Measurements from ENCODE around the gene NKAIN2.
A peak's percentile ranks its signal among the peaks of the same experiment; 100 is the strongest.

The NKAIN2 gene

GRCh38 chr6:124205921-124206320, 402.3 kb downstream of the NKAIN2 start:
- Histone ChIP-seq H3K9ac (ENCODE audit: low read length) (no peak overlapping the region), H2AK5ac (ENCODE audit: low read length) (no peak overlapping the region), H4K8ac (ENCODE audit: low read depth, low read length) (no peak overlapping the region), H3K18ac (ENCODE audit: low read length) (no peak overlapping the region), H3K36me3 (ENCODE audit: control insufficient read depth in 1 of 2, insufficient read depth in 2 of 2, low read length in 2 of 2) (no peaks in the 10 kb centered on the region), H3K23ac (ENCODE audit: low read length) (no peak overlapping the region), H2BK12ac (ENCODE audit: low read length) (no peak overlapping the region), H3K4ac (ENCODE audit: low read depth, low read length) (no peak overlapping the region), H2BK120ac (ENCODE audit: insufficient read depth, low read length, poor library complexity) (no peak overlapping the region), H3K27ac (ENCODE audit: low read depth, low read length) (no peak overlapping the region), H3K9me3 (ENCODE audit: insufficient read depth, low read depth, low read length) (no peaks in the 10 kb centered on the region), H3K27me3 (ENCODE audit: insufficient read depth, low read length) (no peaks in the 10 kb centered on the region), H4K12ac (ENCODE audit: low read depth, low read length) (no peak overlapping the region), H3K4me3 (ENCODE audit: low read depth, low read length) (no peak overlapping the region), H3K4me1 (ENCODE audit: control insufficient read depth in 1 of 2, insufficient read depth in 2 of 2, low read length in 2 of 2) (no peaks in the 10 kb centered on the region), H2AFZ (ENCODE audit: insufficient read depth, low read length, poor library complexity) (no peak overlapping the region), H2BK5ac (ENCODE audit: low read depth, low read length, poor library complexity) (no peak overlapping the region), H3K79me1 (ENCODE audit: low read length) (no peaks in the 10 kb centered on the region), H3K79me2 (ENCODE audit: control insufficient read depth, insufficient read depth, low read length, poor library complexity) (no peaks in the 10 kb centered on the region), H3K14ac (ENCODE audit: low read length) (no peak overlapping the region), H4K91ac (ENCODE audit: low read depth, low read length) (no peak overlapping the region), H3K4me2 (ENCODE audit: low read length) (no peak overlapping the region)
- no peak for DNase-seq
- WGBS (ENCODE audit: extremely low coverage, insufficient coverage, insufficient read length), result no CpG with 5 or more reads among the region's 2 CpGs

GRCh38 chr6:124223611-124224345, 420.1 kb downstream of the NKAIN2 start:
- H3K18ac ChIP-seq (ENCODE audit: low read length), result no peak overlapping the region
- H3K79me2 ChIP-seq (ENCODE audit: control insufficient read depth, insufficient read depth, low read length, poor library complexity), result no peaks in the 10 kb centered on the region
- no peak overlapping the region for H2AFZ ChIP-seq (ENCODE audit: insufficient read depth, low read length, poor library complexity)
- H2BK12ac ChIP-seq (ENCODE audit: low read length), result no peak overlapping the region
- H3K9me3 ChIP-seq (ENCODE audit: insufficient read depth, low read depth, low read length), result no peaks in the 10 kb centered on the region
- no peak overlapping the region for H3K14ac ChIP-seq (ENCODE audit: low read length)
- no peak overlapping the region for H3K23ac ChIP-seq (ENCODE audit: low read length)
- no peak overlapping the region for H3K9ac ChIP-seq (ENCODE audit: low read length)
- no peak overlapping the region for H3K4ac ChIP-seq (ENCODE audit: low read depth, low read length)
- H3K79me1 ChIP-seq (ENCODE audit: low read length), result no peaks in the 10 kb centered on the region
- no peak overlapping the region for H3K4me2 ChIP-seq (ENCODE audit: low read length)
- H4K12ac ChIP-seq (ENCODE audit: low read depth, low read length), result no peak overlapping the region
- no peaks in the 10 kb centered on the region for H3K27me3 ChIP-seq (ENCODE audit: insufficient read depth, low read length)
- DNase-seq, result peak in 1 of 2 donors; percentile 63
- H3K27ac ChIP-seq (ENCODE audit: low read depth, low read length), result no peak overlapping the region
- no peak overlapping the region for H2AK5ac ChIP-seq (ENCODE audit: low read length)
- H4K8ac ChIP-seq (ENCODE audit: low read depth, low read length), result no peak overlapping the region
- no peak overlapping the region for H4K91ac ChIP-seq (ENCODE audit: low read depth, low read length)
- no peaks in the 10 kb centered on the region for H3K36me3 ChIP-seq (ENCODE audit: control insufficient read depth in 1 of 2, insufficient read depth in 2 of 2, low read length in 2 of 2)
- H2BK120ac ChIP-seq (ENCODE audit: insufficient read depth, low read length, poor library complexity), result no peak overlapping the region
- no peak overlapping the region for H2BK5ac ChIP-seq (ENCODE audit: low read depth, low read length, poor library complexity)
- H3K4me1 ChIP-seq (ENCODE audit: control insufficient read depth in 1 of 2, insufficient read depth in 2 of 2, low read length in 2 of 2), result no peaks in the 10 kb centered on the region
- H3K4me3 ChIP-seq (ENCODE audit: low read depth, low read length), result no peak overlapping the region
- WGBS (ENCODE audit: extremely low coverage, insufficient coverage, insufficient read length), result no CpG with 5 or more reads among the region's 3 CpGs

- H4K91ac ChIP-seq (ENCODE audit: low read depth, low read length), result no peak overlapping the region
- peaks cover 0 to 3% of the 10 kb centered on the region in 2 experiments for H3K36me3 ChIP-seq (ENCODE audit: control insufficient read depth in 1 of 2, insufficient read depth in 2 of 2, low read length in 2 of 2)
- H3K79me1 ChIP-seq (ENCODE audit: low read length), result no peaks in the 10 kb centered on the region
- no peak overlapping the region for H2AK5ac ChIP-seq (ENCODE audit: low read length)
- H3K79me2 ChIP-seq (ENCODE audit: control insufficient read depth, insufficient read depth, low read length, poor library complexity), result no peaks in the 10 kb centered on the region
- H3K4me1 ChIP-seq (ENCODE audit: control insufficient read depth in 1 of 2, insufficient read depth in 2 of 2, low read length in 2 of 2), result no peaks in the 10 kb centered on the region
- H2BK5ac ChIP-seq (ENCODE audit: low read depth, low read length, poor library complexity), result no peak overlapping the region
- H3K4me2 ChIP-seq (ENCODE audit: low read length), result no peak overlapping the region
- H4K12ac ChIP-seq (ENCODE audit: low read depth, low read length), result no peak overlapping the region
- no peak overlapping the region for H2BK120ac ChIP-seq (ENCODE audit: insufficient read depth, low read length, poor library complexity)
- H2BK12ac ChIP-seq (ENCODE audit: low read length), result no peak overlapping the region
- H3K18ac ChIP-seq (ENCODE audit: low read length), result no peak overlapping the region
- H3K27ac ChIP-seq (ENCODE audit: low read depth, low read length), result no peak overlapping the region
- H4K8ac ChIP-seq (ENCODE audit: low read depth, low read length), result no peak overlapping the region
- DNase-seq, result no peak
- H3K14ac ChIP-seq (ENCODE audit: low read length), result no peak overlapping the region
- H3K23ac ChIP-seq (ENCODE audit: low read length), result no peak overlapping the region
- H3K4ac ChIP-seq (ENCODE audit: low read depth, low read length), result no peak overlapping the region
- H2AFZ ChIP-seq (ENCODE audit: insufficient read depth, low read length, poor library complexity), result no peak overlapping the region
- H3K27me3 ChIP-seq (ENCODE audit: insufficient read depth, low read length), result no peaks in the 10 kb centered on the region
- H3K9me3 ChIP-seq (ENCODE audit: insufficient read depth, low read depth, low read length), result no peaks in the 10 kb centered on the region
- no peak overlapping the region for H3K9ac ChIP-seq (ENCODE audit: low read length)
- no peak overlapping the region for H3K4me3 ChIP-seq (ENCODE audit: low read depth, low read length)
- no CpG with 5 or more reads among the region's 1 CpG for WGBS (ENCODE audit: extremely low coverage, insufficient coverage, insufficient read length)
These were observed 422.7 kb downstream of the NKAIN2 start for GRCh38 chr6:124226396-124226795.

GRCh38 chr6:124233221-124233620, 429.6 kb downstream of the NKAIN2 start:
- H3K36me3 ChIP-seq (ENCODE audit: control insufficient read depth in 1 of 2, insufficient read depth in 2 of 2, low read length in 2 of 2), result peaks cover 0 to 3% of the 10 kb centered on the region in 2 experiments
- H3K4ac ChIP-seq (ENCODE audit: low read depth, low read length), result no peak overlapping the region
- H3K18ac ChIP-seq (ENCODE audit: low read length), result no peak overlapping the region
- no peak overlapping the region for H2AFZ ChIP-seq (ENCODE audit: insufficient read depth, low read length, poor library complexity)
- no peak overlapping the region for H4K12ac ChIP-seq (ENCODE audit: low read depth, low read length)
- no peak overlapping the region for H3K23ac ChIP-seq (ENCODE audit: low read length)
- no peak overlapping the region for H2BK12ac ChIP-seq (ENCODE audit: low read length)
- no peak overlapping the region for H3K4me2 ChIP-seq (ENCODE audit: low read length)
- no peak overlapping the region for H2BK5ac ChIP-seq (ENCODE audit: low read depth, low read length, poor library complexity)
- no peaks in the 10 kb centered on the region for H3K79me2 ChIP-seq (ENCODE audit: control insufficient read depth, insufficient read depth, low read length, poor library complexity)
- H4K8ac ChIP-seq (ENCODE audit: low read depth, low read length), result no peak overlapping the region
- H3K27me3 ChIP-seq (ENCODE audit: insufficient read depth, low read length), result no peaks in the 10 kb centered on the region
- no peak overlapping the region for H2BK120ac ChIP-seq (ENCODE audit: insufficient read depth, low read length, poor library complexity)
- H3K4me3 ChIP-seq (ENCODE audit: low read depth, low read length), result no peak overlapping the region
- no CpG with 5 or more reads among the region's 1 CpG for WGBS (ENCODE audit: extremely low coverage, insufficient coverage, insufficient read length)
- no peaks in the 10 kb centered on the region for H3K4me1 ChIP-seq (ENCODE audit: control insufficient read depth in 1 of 2, insufficient read depth in 2 of 2, low read length in 2 of 2)
- H3K9me3 ChIP-seq (ENCODE audit: insufficient read depth, low read depth, low read length), result no peaks in the 10 kb centered on the region
- no peak for DNase-seq
- H3K27ac ChIP-seq (ENCODE audit: low read depth, low read length), result no peak overlapping the region
- H3K79me1 ChIP-seq (ENCODE audit: low read length), result no peaks in the 10 kb centered on the region
- no peak overlapping the region for H3K9ac ChIP-seq (ENCODE audit: low read length)
- no peak overlapping the region for H2AK5ac ChIP-seq (ENCODE audit: low read length)
- no peak overlapping the region for H4K91ac ChIP-seq (ENCODE audit: low read depth, low read length)
- H3K14ac ChIP-seq (ENCODE audit: low read length), result no peak overlapping the region
